ENCODE data around the gene SPPL3. TPM values are rescaled to one million over a fixed set of nuclear protein-coding genes. Genes with fewer than 3 reads are reported as not detected.

SPPL3 gene
- polyA plus RNA-seq, 1 experiment, result 22.1 TPM

GRCh38 chr12:120760349-120761254 lies 143.6 kb downstream of the SPPL3 start:
- no peaks in the 10 kb centered on the region for H3K27me3 ChIP-seq (ENCODE audit: control insufficient read depth, insufficient read depth, low read length)
- no peaks in the 10 kb centered on the region for H3K9me3 ChIP-seq (ENCODE audit: control insufficient read depth, insufficient read depth, low read length)
- CTCF ChIA-PET, result no interaction called here
- no peak overlapping the region for H3K27ac ChIP-seq (ENCODE audit: low read depth, low read length)
- no peak for DNase-seq (ENCODE audit: low read depth, low spot score)
- POLR2A ChIA-PET, result no interaction called here
- no peak for TF ChIP-seq CTCF (IDR thresholded peaks at IDR 0.05; ENCODE audit: low read depth, low read length)
- no peak overlapping the region for H3K4me3 ChIP-seq (ENCODE audit: low read depth, low read length)

- POLR2A ChIA-PET, result no interaction called here
- CTCF ChIA-PET, result no interaction called here
- no peaks in the 10 kb centered on the region for H3K9me3 ChIP-seq (ENCODE audit: control insufficient read depth, insufficient read depth, low read length)
- no peaks in the 10 kb centered on the region for H3K27me3 ChIP-seq (ENCODE audit: control insufficient read depth, insufficient read depth, low read length)
- no peak for TF ChIP-seq CTCF (IDR thresholded peaks at IDR 0.05; ENCODE audit: low read depth, low read length)
- DNase-seq (ENCODE audit: low read depth, low spot score), result no peak
- no peak overlapping the region for H3K27ac ChIP-seq (ENCODE audit: low read depth, low read length)
- no peak overlapping the region for H3K4me3 ChIP-seq (ENCODE audit: low read depth, low read length)
Measured at GRCh38 chr12:120759591-120760348, 144.4 kb downstream of the SPPL3 start.

GRCh38 chr12:120758798-120759590 lies 145.2 kb downstream of the SPPL3 start:
- Histone ChIP-seq H3K9me3 (ENCODE audit: control insufficient read depth, insufficient read depth, low read length) (peaks cover 5% of the 10 kb centered on the region), H3K27me3 (ENCODE audit: control insufficient read depth, insufficient read depth, low read length) (no peaks in the 10 kb centered on the region), H3K4me3 (ENCODE audit: low read depth, low read length) (no peak overlapping the region), H3K27ac (ENCODE audit: low read depth, low read length) (no peak overlapping the region)
- ChIA-PET POLR2A (no interaction called here), CTCF (interaction anchor here (1.2 kb wide), 1 partner anchor 110 kb away, joined by 3 read pairs; no protein-coding TSS in a partner anchor)
- no peak for TF ChIP-seq CTCF (IDR thresholded peaks at IDR 0.05; ENCODE audit: low read depth, low read length)
- DNase-seq (ENCODE audit: low read depth, low spot score), result no peak

- ChIA-PET CTCF (interaction anchor here (1.2 kb wide), 1 partner anchor 109 kb away, joined by 3 read pairs; no protein-coding TSS in a partner anchor), POLR2A (interaction anchor here (0.7 kb wide), 1 partner anchor 390 kb away, joined by 5 read pairs; no protein-coding TSS in a partner anchor)
- H3K9me3 ChIP-seq (ENCODE audit: control insufficient read depth, insufficient read depth, low read length), result peaks cover 5% of the 10 kb centered on the region
- no peak for DNase-seq (ENCODE audit: low read depth, low spot score)
- H3K4me3 ChIP-seq (ENCODE audit: low read depth, low read length), result no peak overlapping the region
- no peaks in the 10 kb centered on the region for H3K27me3 ChIP-seq (ENCODE audit: control insufficient read depth, insufficient read depth, low read length)
- H3K27ac ChIP-seq (ENCODE audit: low read depth, low read length), result no peak overlapping the region
- no peak for TF ChIP-seq CTCF (IDR thresholded peaks at IDR 0.05; ENCODE audit: low read depth, low read length)
Measured at GRCh38 chr12:120757949-120758348, 146.2 kb downstream of the SPPL3 start.
